ENCODE data around the gene KRT2.

GRCh38 chr12:52699960-52700359, 47.9 kb upstream of the KRT2 start:
- TF ChIP-seq RAD21 (conservative IDR thresholded peaks at IDR 0.05 in 1 of 2, IDR thresholded peaks at IDR 0.05 in 1 of 2): no peak
- no peak for TF ChIP-seq BHLHE40 (IDR thresholded peaks at IDR 0.05; ENCODE audit: low read depth, low read length)
- TF ChIP-seq CTCF (IDR thresholded peaks at IDR 0.05): no peak
- TF ChIP-seq POLR2A (IDR thresholded peaks at IDR 0.05; ENCODE audit: low read length): no peak
- no peak for TF ChIP-seq RFX5 (IDR thresholded peaks at IDR 0.05)
- no peak for TF ChIP-seq REST (IDR thresholded peaks at IDR 0.05)
- TF ChIP-seq MAFK (IDR thresholded peaks at IDR 0.05; ENCODE audit: partially characterized antibody): no peak
- no peak for TF ChIP-seq CBX2 (IDR thresholded peaks at IDR 0.05; ENCODE audit: borderline replicate concordance, low read depth)
- no peak for TF ChIP-seq JUN (IDR thresholded peaks at IDR 0.05)
- no peak for TF ChIP-seq USF2 (IDR thresholded peaks at IDR 0.05)
- no peak for TF ChIP-seq MAZ (IDR thresholded peaks at IDR 0.05; ENCODE audit: borderline replicate concordance, low read depth, low read length)
- TF ChIP-seq GATA3 (IDR thresholded peaks at IDR 0.05; ENCODE audit: borderline replicate concordance): no peak
- no peak for TF ChIP-seq CHD4 (IDR thresholded peaks at IDR 0.05; ENCODE audit: borderline replicate concordance)
